ENCODE results near the gene DYNC2I2.
"Not testable (repeated sequence)": the region's sequence is repeated elsewhere in the genome, so short reads cannot be mapped to it uniquely, and the experiment has no call there.

Gene DYNC2I2

GRCh38 chr9:128685636-128686489 lies 29.2 kb upstream of the DYNC2I2 start:
- ATAC-seq (no peak), DNase-seq (peak; percentile 37)

- ATAC-seq = peak; percentile 57
Measured at GRCh38 chr9:128684325-128685199, 27.9 kb upstream of the DYNC2I2 start.

DNA sequence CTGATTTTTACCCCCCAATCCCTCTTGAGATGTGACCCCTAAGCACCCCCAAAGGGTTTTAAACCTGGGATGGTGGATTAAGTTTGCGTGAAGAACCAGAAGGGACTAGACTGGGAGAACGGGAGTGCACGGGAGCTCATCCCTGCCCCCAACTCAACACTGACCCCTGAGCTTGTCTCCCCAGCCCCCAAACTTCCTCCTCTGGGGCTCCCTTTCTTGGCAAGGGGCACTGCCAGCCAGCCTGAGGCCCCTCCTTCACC lies 27.3 kb upstream of the DYNC2I2 start:
- DNase-seq (no peak), ATAC-seq (no peak)

More at GRCh38 chr9:128684325-128685199, 27.9 kb upstream of the DYNC2I2 start:
- peak; percentile 84 for DNase-seq

DNA sequence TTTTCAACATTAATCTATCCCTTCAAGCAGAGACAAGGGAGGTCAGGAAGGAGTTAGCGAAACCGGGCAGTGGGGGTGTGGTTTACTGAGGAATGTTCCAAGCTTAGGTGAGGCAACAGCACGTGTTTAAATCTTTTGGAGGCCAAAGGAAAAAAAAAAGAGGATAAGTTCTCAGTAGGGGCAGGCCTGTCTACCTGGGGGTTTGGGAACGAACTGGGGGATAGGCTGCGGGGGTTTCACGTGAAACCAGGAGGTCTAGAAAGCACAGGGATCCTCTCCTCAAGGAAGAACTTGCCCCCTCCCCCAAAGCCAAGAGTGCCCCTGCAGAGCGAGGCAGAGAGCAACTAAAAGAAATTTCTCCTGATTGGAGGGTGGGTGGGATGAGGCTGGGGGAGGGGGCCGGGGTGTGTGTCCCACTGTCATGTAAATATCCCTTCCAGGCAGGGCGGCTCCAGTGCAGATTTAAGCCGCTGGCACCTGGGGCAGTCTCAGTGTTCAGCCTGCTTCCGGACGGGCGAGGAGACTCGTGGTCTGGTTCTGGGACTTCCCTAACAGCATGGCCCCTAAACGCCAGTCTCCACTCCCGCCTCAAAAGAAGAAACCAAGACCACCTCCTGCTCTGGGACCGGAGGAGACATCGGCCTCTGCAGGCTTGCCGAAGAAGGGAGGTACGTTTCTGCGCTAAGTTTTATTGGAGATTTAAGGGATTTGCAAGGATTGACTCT lies 26.9 kb upstream of the DYNC2I2 start:
- ATAC-seq (peak; percentile 25), DNase-seq (peak; percentile 65)

DNA sequence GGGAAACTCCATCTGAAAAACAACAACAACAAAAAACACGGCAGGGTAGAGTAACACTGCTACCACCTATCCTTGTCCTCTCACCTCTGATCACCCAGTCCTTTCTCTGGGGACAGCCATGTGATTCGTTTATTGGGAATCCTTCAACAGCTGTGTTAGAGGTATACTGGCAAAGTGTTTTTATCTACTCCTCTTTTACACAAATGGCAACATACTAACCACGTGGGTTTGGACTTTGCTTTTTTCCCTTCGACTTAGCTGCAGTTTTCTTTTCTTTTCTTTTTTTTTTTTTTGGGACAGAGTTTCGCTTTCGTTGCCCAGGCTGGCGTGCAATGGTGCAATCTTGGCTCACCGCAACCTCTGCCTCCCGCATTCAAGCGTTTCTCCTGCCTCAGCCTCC lies 21.1 kb upstream of the DYNC2I2 start:
- ATAC-seq (no peak), DNase-seq (no peak)

GRCh38 chr9:128675382-128675781 lies 18.7 kb upstream of the DYNC2I2 start:
- DNase-seq = no peak
- ATAC-seq = no peak

- ATAC-seq = no peak
- no peak for DNase-seq
Measured at GRCh38 chr9:128669786-128670185, 13.1 kb upstream of the DYNC2I2 start.

DNA sequence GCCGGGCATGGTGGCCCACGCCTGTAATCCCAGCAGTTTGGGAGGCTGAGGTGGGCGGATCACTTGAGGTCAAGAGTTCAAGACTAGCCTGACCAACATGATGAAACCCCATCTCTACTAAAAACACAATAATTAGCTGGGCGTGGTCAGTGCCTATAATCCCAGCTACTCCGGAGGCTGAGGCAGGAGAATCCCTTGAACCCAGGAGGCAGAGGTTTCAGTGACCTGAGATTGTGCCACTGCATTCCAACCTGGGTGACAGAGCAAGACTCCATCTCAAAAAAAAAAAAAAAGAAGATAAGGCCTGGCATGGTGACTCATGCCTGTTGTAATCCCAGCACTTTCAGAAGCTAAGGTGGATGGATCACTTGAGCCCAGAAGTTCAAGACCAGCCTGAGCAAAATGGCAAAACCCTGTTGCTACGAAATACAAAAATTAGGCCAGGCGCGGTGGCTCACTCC lies 9.9 kb upstream of the DYNC2I2 start:
- not testable (repeated sequence) for DNase-seq, ATAC-seq

GRCh38 chr9:128657796-128658195 lies 1.1 kb upstream of the DYNC2I2 start:
- DNase-seq (no peak), ATAC-seq (no peak)

GRCh38 chr9:128657344-128657704 lies 677 bp upstream of the DYNC2I2 start:
- ATAC-seq (no peak), DNase-seq (no peak)

- DNase-seq (no peak), ATAC-seq (no peak)
Measured at GRCh38 chr9:128654481-128654880, 2.2 kb downstream of the DYNC2I2 start.

DNA sequence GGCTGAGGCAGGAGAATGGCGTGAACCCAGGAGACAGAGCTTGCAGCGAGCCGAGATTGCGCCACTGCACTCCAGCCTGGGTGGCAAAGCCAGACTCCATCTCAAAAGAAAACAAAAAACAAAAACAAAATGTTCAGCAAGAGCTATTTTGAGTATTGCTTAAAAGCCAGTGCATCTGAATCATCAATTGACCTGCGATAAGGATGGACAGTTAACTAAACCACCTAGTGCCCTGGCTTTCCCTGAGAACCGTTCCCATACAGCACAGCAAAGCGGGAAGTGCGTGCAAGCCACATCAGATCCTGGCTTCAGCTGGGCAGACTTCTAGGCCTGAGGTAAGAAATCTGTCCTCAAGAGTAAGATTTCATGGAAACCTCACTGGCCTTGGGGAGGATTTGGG lies 2.7 kb downstream of the DYNC2I2 start:
- ATAC-seq (no peak), DNase-seq (no peak)

- DNase-seq (no peak), ATAC-seq (no peak)
Measured at GRCh38 chr9:128651798-128652197, 4.8 kb downstream of the DYNC2I2 start.

- peak; percentile 93 for ATAC-seq
- peak; percentile 80 for DNase-seq
Measured at GRCh38 chr9:128648206-128648605, 8.4 kb downstream of the DYNC2I2 start.

DNA sequence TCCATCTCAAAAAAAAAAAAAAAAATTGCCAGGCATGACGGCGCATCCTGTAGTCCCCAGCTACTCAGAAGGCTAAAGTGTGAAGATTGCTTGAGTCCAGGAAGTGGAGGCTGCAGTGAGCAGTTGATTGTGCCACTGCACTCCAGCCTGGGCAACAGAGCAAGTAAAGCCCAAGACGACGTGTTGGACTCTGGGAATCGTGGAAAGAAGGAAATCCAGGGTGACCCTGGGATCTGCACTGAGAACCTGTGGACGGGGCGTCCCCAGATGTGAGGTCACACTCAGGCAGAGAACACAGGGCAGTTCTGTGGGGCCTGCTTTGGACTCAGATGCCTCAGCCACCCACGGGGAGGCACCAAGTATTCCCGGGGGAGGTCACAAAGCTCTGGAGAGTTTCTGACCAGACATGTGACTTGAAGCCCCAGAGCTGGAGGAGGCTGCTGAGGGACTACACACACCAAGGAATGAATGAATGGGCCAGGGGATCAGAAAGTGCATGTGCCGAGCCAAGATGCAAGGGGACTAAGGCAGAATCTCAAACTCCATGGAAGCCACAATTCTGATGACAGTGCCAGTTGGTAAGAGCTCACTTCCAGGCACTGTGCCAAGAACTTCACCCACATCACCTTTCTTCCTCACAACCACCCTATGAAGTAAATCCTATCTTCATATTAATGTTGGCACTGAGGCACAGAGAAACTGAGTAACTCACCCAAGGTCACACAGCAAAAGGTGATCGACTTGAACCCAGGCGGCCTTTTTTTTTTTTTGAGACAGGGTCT lies 12.9 kb downstream of the DYNC2I2 start:
- DNase-seq (no peak), ATAC-seq (no peak)

- DNase-seq (no peak), ATAC-seq (no peak)
Measured at GRCh38 chr9:128642675-128643245, 13.9 kb downstream of the DYNC2I2 start.

DNA sequence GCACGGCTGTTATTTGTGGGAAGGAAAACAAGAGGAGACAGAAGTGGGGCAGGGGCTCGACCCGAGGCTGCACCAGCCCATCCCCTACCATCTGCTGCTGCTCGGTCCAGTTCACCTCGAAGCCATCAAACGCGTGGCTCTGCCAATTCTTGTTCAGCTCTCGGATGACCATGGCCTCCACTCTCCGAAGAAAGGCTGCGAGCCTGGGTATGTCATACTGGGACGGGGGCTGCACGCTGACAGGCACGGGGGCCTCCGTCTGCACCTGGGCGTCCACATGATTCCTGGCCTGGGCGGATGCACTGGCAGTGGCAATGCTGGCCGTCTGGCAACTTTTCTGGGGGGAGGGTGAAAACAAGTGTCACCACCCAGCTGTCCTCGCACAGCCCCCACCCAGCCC lies 16.0 kb downstream of the DYNC2I2 start:
- no peak for ATAC-seq

DNA sequence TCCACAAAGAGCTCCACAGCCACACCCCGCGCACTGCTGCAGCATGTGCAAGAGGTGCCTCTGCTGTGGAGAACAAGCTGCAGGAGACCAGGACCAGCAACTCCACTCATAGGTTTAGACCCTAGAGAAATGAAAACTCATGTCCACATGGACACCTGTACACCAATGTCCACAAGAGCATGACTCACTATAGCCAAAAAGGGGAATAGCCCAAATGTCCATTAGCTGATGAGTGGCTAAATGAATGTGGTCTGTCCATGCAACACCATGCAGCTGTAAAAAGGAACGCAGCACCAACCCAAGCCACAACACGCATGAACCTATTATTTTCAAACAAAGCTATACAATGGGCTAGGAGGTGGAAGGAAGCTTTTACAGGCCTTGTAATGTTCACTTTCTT lies 18.1 kb downstream of the DYNC2I2 start:
- DNase-seq = no peak
- no peak for ATAC-seq

More for the DNA sequence above, 16.0 kb downstream of the DYNC2I2 start:
- DNase-seq = no peak

DNA sequence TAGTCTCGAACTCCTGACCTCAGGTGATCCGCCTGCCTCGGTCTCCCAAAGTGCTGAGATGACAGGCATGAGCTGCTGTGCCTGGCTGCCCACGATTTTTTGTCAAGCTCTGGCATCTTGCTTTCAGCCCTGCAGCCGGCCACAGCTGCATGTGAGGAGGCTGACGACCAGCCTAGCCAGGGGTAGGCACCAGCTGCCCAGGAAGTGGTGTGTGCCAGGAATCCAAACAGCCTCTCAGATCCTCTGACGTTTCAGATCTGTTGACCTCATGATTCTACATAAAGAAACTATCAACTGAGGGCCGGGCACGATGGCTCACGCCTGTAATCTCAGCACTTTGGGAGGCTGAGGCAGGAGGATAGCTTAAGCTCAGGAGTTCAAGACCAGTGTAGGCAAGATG lies 19.0 kb downstream of the DYNC2I2 start:
- DNase-seq = no peak
- ATAC-seq = no peak

GRCh38 chr9:128636556-128637530 lies 19.8 kb downstream of the DYNC2I2 start:
- DNase-seq = no peak

More at GRCh38 chr9:128636556-128637530, 19.8 kb downstream of the DYNC2I2 start:
- ATAC-seq = no peak

Measured in stimulated activated naive CD8-positive, alpha-beta T cell treated with anti-CD3 and anti-CD28 coated beads, Interleukin-15, Interleukin-2, amounts not matched to agents 100 U/mL and 50 U/mL, for 24 hours (primary cell).